GM20000 (cell line): Measurements from ENCODE around the gene RIPK4.
"Not testable (repeated sequence)": the region's sequence is repeated elsewhere in the genome, so short reads cannot be mapped to it uniquely, and the experiment has no call there.

Experiments
- DNase-seq: peaks from one replicate; pipeline ENCODE4 v3.0.0; 2012; ENCODE audit warnings: low spot score
- TF ChIP-seq, protein P1 (sequence below): IDR thresholded peaks from 2 replicates; pipeline ENCODE4 v1.5.1; 2012; ENCODE audit warnings: mild to moderate bottlenecking, control low read depth; ENCODE audit errors: extremely low read depth, missing control alignments

RIPK4 gene

DNA sequence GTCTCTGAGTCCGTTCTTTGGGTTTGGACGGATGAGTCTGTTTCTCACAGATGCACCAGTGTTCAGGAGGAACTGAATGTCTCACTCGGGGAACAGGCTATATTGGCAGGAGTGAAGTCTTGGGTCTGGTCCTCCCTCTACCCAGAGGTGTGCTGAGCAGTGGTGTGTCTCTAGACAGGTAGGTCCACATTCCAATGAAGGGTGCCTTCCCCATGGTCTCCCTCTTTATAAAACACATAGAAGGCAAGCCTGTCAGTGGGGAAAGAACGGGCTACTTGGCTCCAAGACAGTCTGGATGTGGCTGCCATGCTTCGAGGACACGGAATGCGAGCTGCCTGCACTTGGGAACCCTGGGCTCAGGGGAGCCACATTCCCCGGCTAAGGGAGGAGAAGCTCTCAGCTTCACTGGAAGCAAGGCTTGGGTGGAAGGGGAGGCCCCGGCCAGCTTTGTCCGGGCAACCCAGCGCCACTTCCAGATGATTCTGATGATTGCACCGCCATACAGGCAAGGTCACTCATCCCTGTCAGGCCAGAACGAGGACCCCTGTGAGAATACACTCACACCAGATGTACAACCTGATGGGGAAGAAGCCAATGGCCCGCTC is 29.7 kb upstream of the RIPK4 start:
- DNase-seq = no peak
- TF ChIP-seq, protein P1, sequence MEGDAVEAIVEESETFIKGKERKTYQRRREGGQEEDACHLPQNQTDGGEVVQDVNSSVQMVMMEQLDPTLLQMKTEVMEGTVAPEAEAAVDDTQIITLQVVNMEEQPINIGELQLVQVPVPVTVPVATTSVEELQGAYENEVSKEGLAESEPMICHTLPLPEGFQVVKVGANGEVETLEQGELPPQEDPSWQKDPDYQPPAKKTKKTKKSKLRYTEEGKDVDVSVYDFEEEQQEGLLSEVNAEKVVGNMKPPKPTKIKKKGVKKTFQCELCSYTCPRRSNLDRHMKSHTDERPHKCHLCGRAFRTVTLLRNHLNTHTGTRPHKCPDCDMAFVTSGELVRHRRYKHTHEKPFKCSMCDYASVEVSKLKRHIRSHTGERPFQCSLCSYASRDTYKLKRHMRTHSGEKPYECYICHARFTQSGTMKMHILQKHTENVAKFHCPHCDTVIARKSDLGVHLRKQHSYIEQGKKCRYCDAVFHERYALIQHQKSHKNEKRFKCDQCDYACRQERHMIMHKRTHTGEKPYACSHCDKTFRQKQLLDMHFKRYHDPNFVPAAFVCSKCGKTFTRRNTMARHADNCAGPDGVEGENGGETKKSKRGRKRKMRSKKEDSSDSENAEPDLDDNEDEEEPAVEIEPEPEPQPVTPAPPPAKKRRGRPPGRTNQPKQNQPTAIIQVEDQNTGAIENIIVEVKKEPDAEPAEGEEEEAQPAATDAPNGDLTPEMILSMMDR = no peak

DNA sequence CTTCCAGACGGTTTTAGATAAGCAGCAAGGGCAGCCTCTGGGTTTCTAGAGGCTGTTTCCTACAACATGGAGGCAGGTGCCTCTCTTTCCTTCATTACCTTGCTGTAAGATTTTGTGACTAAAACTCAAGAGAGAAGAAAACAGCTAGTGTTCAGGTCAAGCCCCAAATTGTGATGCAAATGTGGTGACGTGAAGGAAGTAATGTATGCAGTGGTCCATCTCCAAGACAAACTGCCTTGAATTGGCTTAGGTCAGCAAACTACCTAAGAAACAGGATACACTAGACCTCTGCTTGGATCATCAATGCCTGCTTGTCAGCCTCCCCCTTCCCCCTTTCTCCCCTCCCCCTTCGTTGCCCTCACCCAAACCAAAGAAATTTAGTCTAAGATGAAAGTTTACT is 28.9 kb upstream of the RIPK4 start:
- no peak for DNase-seq
- TF ChIP-seq, protein P1 = no peak

- no peak for DNase-seq
- TF ChIP-seq, protein P1 = no peak
Measured at GRCh38 chr21:41794600-41794999, 27.7 kb upstream of the RIPK4 start.

GRCh38 chr21:41792711-41793110 is 25.9 kb upstream of the RIPK4 start:
- TF ChIP-seq, protein P1 = no peak
- no peak for DNase-seq

- TF ChIP-seq, protein P1 = no peak
- no peak for DNase-seq
Measured at GRCh38 chr21:41786509-41786987, 19.7 kb upstream of the RIPK4 start.

GRCh38 chr21:41785262-41785661 is 18.4 kb upstream of the RIPK4 start:
- DNase-seq = not testable (repeated sequence)

GRCh38 chr21:41784456-41785102 is 17.7 kb upstream of the RIPK4 start:
- DNase-seq = no peak
- TF ChIP-seq, protein P1 = no peak
